RPMI7951 (cell line): ENCODE measurements around the gene WIF1. TPM values are rescaled to one million over a fixed set of nuclear protein-coding genes. Genes with fewer than 3 reads are reported as not detected.

Experiments
- DNase-seq: peaks from one replicate; pipeline ENCODE4 v3.0.0-alpha.2; 2012; ENCODE audit warnings: low read depth
- total RNA-seq: library from RNA; depleted of rRNA; stranded (reverse); fragments of >200 nt; shearing (Covaris generic); gene quantifications from 2 replicates; pipeline ENCODE4 v1.2.3, GENCODE V29; 2014; rRNA removed

The WIF1 gene
- total RNA-seq, 1 experiment from 2014 or later = not detected

DNA sequence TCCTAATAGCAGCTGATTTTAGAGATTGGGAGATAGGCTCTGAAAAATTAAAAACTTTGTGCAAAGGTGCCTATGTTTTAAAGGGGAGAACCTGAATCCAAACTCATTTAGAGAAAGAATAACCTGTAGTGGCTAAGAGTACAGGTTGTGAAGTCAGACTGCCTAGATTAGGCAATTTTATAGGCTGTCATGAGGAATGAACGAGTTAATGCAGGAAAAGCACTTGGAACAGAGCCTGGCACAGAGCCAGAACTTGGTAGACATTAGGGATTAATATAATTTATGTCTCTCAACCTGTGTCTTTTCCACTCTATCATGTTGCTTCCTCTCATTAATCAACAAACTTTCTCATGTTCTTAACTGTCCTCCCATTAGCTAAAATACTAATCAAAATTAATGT, 98.1 kb downstream of the WIF1 start:
- DNase-seq = no peak

DNA sequence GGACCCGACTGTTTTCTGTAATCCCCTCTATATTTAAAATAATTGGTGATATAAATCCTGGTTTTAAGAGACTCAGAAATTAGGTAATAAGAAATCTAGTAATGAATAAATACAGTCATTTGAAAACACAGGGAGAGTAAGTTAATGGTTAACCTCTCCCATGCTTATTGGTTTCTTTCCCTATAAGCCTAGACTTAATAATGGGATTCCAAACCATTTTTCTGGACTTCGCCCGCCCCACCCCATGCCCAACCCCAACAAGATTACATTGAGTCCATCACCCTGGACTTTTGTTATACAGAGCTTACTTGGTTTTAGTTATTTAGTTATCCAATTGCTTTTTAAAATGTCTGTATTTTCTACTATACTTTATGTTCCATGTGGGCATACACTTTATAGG, 98.7 kb downstream of the WIF1 start:
- no peak for DNase-seq

DNA sequence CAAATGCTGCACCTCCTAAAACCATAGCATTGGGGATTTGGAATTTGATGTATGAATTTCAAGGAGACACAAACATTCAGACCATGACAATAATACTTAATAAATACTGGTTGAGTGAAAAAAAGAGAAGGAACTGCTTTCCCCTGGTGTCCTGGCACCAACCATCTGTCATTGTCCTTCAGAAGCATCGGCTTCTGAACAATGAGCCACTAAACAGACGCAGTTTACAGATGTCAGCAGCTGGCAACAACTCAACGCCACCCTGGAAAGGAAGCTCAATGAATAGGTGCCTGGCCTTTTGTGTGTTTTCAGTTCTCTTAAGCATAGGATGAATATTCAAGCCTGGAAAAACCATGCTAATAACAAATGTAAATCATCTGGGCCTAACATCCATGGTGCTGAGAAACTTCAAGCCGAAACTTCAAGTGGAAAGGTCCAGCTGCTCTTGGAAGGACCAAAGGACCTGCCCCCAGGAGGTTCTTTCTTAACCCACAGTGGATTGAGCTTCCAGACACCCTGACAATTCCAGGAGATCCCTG, 101.3 kb downstream of the WIF1 start:
- DNase-seq = no peak

DNA sequence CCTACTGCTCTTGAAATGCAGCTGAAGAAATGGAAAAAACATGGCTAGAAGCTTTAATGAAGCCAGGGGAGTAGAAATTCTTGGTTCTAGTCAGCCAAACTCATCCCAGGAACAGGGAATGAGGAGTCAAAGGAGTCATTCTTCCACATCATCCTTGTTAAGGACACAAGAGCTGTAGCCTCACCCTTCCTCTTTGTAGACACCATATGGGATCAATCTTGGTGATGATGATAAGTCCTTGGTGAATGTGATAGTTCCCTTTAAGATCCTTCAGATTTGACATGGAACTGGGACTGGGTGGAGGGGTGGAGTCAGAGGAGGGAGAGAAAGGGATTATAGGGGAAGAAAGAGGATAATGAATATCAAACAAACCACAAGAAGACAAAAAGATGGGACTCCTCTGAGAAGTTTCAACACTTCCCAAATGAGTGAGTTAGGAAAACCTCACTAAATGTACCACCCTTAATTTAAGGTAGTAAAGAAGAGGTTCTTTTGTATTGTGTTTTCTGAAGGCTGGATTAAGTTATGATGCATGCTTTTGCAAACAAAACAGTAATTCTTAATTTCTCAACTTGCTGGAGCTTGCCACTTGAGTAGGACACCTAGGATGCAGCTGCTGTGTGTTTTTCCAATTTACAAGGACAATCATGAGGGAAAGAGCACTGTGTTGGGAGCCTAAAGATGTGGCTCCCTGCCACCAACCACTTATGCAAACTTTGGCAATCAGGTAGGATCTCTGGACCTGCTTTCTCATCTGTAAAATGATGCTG, 104.0 kb downstream of the WIF1 start:
- no peak for DNase-seq

DNA sequence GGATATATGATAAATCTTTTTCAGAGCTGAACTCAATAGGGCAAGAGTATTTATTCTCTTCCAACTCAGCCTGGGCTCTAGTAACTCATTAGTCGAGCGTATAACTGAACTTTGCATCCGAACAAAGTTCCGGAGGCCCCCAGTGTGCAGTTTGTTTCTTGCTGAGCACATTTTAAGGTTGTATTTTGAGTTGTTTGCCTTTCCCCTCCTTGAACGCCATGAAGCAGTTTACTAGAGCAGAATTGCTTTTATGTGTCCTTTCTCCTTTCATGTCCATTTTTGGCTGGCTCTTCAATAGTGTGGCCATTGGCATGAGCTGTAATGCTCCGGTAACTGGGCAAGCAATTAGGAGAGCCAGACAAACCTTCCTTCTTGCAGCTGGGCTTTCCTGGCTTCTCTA, 105.3 kb downstream of the WIF1 start:
- no peak for DNase-seq

DNA sequence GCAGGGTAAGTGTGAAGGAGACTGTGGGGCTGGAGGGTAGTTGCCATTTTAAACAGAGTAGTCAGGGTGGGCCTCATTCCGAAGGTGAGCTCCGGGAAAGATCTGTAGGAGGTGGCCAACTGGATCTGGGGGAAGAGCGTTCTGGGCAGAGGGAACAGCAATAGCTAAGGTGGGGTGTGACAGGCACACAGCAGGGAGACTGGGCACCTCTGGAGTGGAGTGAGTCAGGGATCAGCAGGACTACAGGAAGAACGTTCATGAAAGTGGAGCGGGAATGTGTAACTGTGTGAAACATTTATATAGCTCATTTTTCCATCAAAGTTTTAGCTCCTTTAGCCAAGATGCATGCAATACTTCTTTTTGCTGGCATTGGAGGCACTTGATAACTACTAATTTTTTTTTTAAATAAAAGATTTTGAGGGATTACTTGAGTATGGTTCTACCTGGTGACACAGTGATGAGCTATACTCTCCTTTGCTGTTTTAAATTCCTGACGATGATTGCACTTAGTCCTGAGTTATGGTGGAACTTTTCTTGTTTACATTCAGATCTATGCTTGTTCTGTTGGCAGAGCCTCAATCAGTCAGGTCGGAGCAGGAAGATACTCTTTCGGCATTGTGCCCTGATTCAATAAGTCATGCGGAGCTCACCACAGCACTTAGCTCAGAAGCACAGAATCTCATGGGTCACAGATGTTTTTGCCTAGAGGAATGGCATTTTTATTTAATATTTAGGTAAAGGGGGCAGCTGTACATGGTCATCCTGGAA, 106.4 kb downstream of the WIF1 start:
- DNase-seq = no peak

DNA sequence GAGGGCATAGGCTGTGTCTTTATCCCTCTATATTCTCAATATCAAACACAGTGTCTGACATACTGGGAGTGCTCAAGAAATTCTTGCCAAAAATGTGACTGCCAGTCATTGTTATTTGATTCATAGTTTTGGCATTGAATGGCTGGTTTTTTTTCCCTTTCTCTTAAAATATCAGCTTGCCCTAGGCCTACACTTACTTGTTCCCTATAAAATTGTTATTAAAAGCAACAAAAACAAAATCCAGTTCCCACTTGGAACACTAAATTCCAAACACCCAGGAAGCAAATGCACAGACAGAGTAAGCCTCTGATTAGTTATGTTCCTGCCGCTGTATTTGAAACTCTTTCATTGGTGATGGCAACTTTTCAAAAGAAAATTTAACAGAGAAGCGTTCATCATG, 110.7 kb downstream of the WIF1 start:
- no peak for DNase-seq

DNA sequence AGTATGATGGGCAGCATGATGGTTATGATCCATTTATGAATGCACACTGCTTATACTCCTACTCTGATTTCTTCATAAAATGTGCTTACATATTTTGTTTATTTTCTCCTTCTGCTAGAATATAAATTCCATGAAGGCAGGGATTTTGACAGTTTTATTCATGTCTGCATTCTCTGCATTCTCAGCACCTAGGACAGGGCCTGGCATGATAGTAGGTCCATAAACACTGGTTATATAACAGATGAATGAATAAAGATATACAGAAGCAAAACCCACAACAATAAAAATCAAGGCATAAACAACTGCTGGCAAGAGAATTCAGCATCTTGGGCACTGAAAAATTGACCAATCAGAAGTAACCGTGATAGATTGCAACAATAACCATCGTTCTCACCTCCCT, 115.4 kb downstream of the WIF1 start:
- no peak for DNase-seq

DNA sequence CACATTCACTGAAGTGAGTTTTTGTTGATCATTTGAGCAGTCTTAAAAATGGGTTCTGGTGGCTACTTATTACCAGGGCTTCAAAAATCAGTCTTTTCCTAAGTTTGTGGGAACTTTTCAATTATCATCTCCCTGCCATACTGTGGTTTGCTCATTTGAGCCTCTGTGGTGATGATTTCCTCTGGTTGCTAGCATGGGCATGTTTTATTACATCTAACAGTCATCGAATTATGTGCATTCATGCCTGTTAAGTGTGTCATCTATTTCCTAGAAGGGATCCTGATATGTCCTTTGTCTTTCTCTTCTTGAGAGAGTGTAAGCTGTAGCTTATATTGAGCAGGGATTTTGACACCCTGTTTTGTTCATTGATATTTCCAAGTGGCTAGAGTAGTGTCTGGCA, 116.8 kb downstream of the WIF1 start:
- DNase-seq = no peak

Other genes with a start within 250 kb of the WIF1 start
- 14.9 and 16.3 TPM in 2 replicates for gene LEMD3, start 48.3 kb upstream of the WIF1 start, total RNA-seq
- 25.7 and 27.7 TPM in 2 replicates for gene MSRB3, start 157.4 kb upstream of the WIF1 start, total RNA-seq